GM12873 (cell line): ENCODE measurements around the gene SERPINB8.

Experiments
- CTCF ChIP-seq: IDR thresholded peaks from 2 replicates; pipeline ENCODE4 v1.5.1; 2012; ENCODE audit warnings: low read depth, mild to moderate bottlenecking, moderate library complexity, low read length, control low read depth; ENCODE audit not compliant: insufficient read depth; ENCODE audit errors: missing control alignments

The SERPINB8 gene

GRCh38 chr18:64026350-64026749, 56.5 kb downstream of the SERPINB8 start:
- TF ChIP-seq CTCF: no peak

- TF ChIP-seq CTCF: no peak
These were observed 58.2 kb downstream of the SERPINB8 start for GRCh38 chr18:64027931-64028695.

GRCh38 chr18:64029096-64029495, 59.2 kb downstream of the SERPINB8 start:
- TF ChIP-seq CTCF: no peak

- TF ChIP-seq CTCF: no peak
These were observed 61.5 kb downstream of the SERPINB8 start for GRCh38 chr18:64031411-64031810.

GRCh38 chr18:64032312-64032711, 62.4 kb downstream of the SERPINB8 start:
- no peak for TF ChIP-seq CTCF

GRCh38 chr18:64037812-64038414, 68.0 kb downstream of the SERPINB8 start:
- TF ChIP-seq CTCF: peak; percentile 49
